NK-92 (cell line): Measurements from ENCODE around the gene USP3.
"Not testable (repeated sequence)": the region's sequence is repeated elsewhere in the genome, so short reads cannot be mapped to it uniquely, and the experiment has no call there.

Experiments
- DNase-seq: peaks from one replicate; lab custom pipeline; 2025; ENCODE audit not compliant: unreplicated experiment; lab: John Stamatoyannopoulos, UW

Gene USP3

GRCh38 chr15:63509955-63510940 lies 5.9 kb downstream of the USP3 start:
- DNase-seq = no peak

- no peak for DNase-seq
Observed at GRCh38 chr15:63512148-63512547, 7.8 kb downstream of the USP3 start.

- DNase-seq = no peak
Observed at GRCh38 chr15:63513271-63513670, 8.9 kb downstream of the USP3 start.

GRCh38 chr15:63513728-63514127 lies 9.3 kb downstream of the USP3 start:
- DNase-seq = no peak

- no peak for DNase-seq
Observed at GRCh38 chr15:63514531-63514943, 10.1 kb downstream of the USP3 start.

GRCh38 chr15:63517202-63517601 lies 12.8 kb downstream of the USP3 start:
- DNase-seq = no peak

- DNase-seq = no peak
Observed at GRCh38 chr15:63517628-63518027, 13.2 kb downstream of the USP3 start.

- no peak for DNase-seq
Observed at GRCh38 chr15:63519041-63519440, 14.6 kb downstream of the USP3 start.

- DNase-seq = no peak
Observed at GRCh38 chr15:63519548-63520178, 15.3 kb downstream of the USP3 start.

- not testable (repeated sequence) for DNase-seq
Observed at GRCh38 chr15:63520462-63520861, 16.1 kb downstream of the USP3 start.

GRCh38 chr15:63522225-63522578 lies 17.8 kb downstream of the USP3 start:
- no peak for DNase-seq

GRCh38 chr15:63523306-63523990 lies 19.1 kb downstream of the USP3 start:
- DNase-seq = no peak

GRCh38 chr15:63524316-63525015 lies 20.1 kb downstream of the USP3 start:
- DNase-seq = no peak

- no peak for DNase-seq
Observed at GRCh38 chr15:63526401-63526800, 22.0 kb downstream of the USP3 start.

- no peak for DNase-seq
Observed at GRCh38 chr15:63528138-63528659, 23.8 kb downstream of the USP3 start.

- DNase-seq = no peak
Observed at GRCh38 chr15:63530235-63530634, 25.8 kb downstream of the USP3 start.

- DNase-seq = no peak
Observed at GRCh38 chr15:63530752-63531299, 26.4 kb downstream of the USP3 start.

- no peak for DNase-seq
Observed at GRCh38 chr15:63531586-63531985, 27.2 kb downstream of the USP3 start.

GRCh38 chr15:63532307-63532744 lies 27.9 kb downstream of the USP3 start:
- no peak for DNase-seq

GRCh38 chr15:63534888-63535287 lies 30.5 kb downstream of the USP3 start:
- DNase-seq = not testable (repeated sequence)
